Adrenal gland (tissue), 5 donors: Measurements from ENCODE around the gene FAM13B.

ENCODE experiments used
- CTCF ChIP-seq, 6 experiments: fragments of 450-650 bp in 4 of 6; fragments of 200-600 bp in 2 of 6; sonication (generic) in 1 of 6; IDR thresholded peaks; 1 replicate in 5 of 6; 2 replicates in 1 of 6; pipeline versions ENCODE4 v1.5.1 to v1.8.0; 2016 to 2021; ENCODE audit warnings: antibody characterized with exemption in 6 of 6, mild to moderate bottlenecking in 2 of 6, moderate library complexity in 1 of 6
- POLR2A ChIP-seq, 2 donors: fragments of 450-650 bp; IDR thresholded peaks; one replicate each; pipeline ENCODE4 v1.6.1; 2017; ENCODE audit warnings: antibody characterized with exemption in 2 of 2, mild to moderate bottlenecking in 2 of 2, moderate library complexity in 1 of 2
- donor health status: DM: no; HTN: no; CAD: no.

DNA sequence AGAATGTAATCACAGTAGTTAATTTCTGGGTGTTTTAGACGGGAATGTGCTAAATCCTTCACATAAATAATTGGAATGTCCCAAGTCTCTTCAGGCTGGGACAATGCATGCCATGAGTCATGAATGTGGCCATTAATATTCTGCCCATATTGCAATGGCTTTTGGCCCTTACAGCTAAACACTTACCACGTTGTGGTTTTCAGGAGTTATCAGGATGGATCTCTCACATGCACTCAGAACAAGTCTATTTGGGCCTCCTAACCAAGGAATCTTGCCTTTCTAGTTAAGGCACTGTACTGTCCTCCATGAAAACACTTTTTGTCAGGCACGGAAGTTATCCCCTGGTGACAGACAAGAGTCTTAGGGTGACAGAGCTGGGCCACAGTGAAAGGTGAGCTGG, 110.9 kb downstream of the FAM13B start:
- no peak for TF ChIP-seq POLR2A (IDR thresholded peaks at IDR 0.05)
- no peak for TF ChIP-seq CTCF (IDR thresholded peaks at IDR 0.05)
